IPS-NIHi11 (cell line): Measurements from ENCODE around the gene DMXL1.
"Not testable (repeated sequence)": the region's sequence is repeated elsewhere in the genome, so short reads cannot be mapped to it uniquely, and the experiment has no call there.

Source experiments
- DNase-seq: peaks from one replicate; pipeline ENCODE4 v3.0.0; 2012; ENCODE audit warnings: mixed read lengths, low spot score

DMXL1 gene

GRCh38 chr5:119063579-119064379 lies 7.1 kb upstream of the DMXL1 start:
- DNase-seq = no peak

GRCh38 chr5:119067450-119067849 lies 3.4 kb upstream of the DMXL1 start:
- no peak for DNase-seq

- peak; percentile 58 for DNase-seq
These were observed 384 bp upstream of the DMXL1 start for GRCh38 chr5:119070578-119070827.

- DNase-seq = no peak
These were observed 691 bp downstream of the DMXL1 start for GRCh38 chr5:119071561-119071995.

GRCh38 chr5:119072496-119072895 lies 1.6 kb downstream of the DMXL1 start:
- no peak for DNase-seq

- not testable (repeated sequence) for DNase-seq
These were observed 3.0 kb downstream of the DMXL1 start for GRCh38 chr5:119073746-119074337.

- DNase-seq = no peak
These were observed 3.5 kb downstream of the DMXL1 start for GRCh38 chr5:119074419-119074818.

- not testable (repeated sequence) for DNase-seq
These were observed 4.4 kb downstream of the DMXL1 start for GRCh38 chr5:119075269-119075668.

- DNase-seq = no peak
These were observed 5.2 kb downstream of the DMXL1 start for GRCh38 chr5:119076080-119076479.

GRCh38 chr5:119077444-119077843 lies 6.6 kb downstream of the DMXL1 start:
- DNase-seq = no peak

GRCh38 chr5:119078071-119078846 lies 7.4 kb downstream of the DMXL1 start:
- DNase-seq = no peak

GRCh38 chr5:119078861-119079260 lies 8.0 kb downstream of the DMXL1 start:
- DNase-seq = no peak

- DNase-seq = peak; percentile 66
These were observed 8.5 kb downstream of the DMXL1 start for GRCh38 chr5:119079318-119079921.

- no peak for DNase-seq
These were observed 10.0 kb downstream of the DMXL1 start for GRCh38 chr5:119080936-119081335.

- no peak for DNase-seq
These were observed 11.8 kb downstream of the DMXL1 start for GRCh38 chr5:119082691-119083090.

- DNase-seq = no peak
These were observed 12.8 kb downstream of the DMXL1 start for GRCh38 chr5:119083679-119084078.

GRCh38 chr5:119088438-119088837 lies 17.6 kb downstream of the DMXL1 start:
- no peak for DNase-seq

GRCh38 chr5:119095611-119096010 lies 24.7 kb downstream of the DMXL1 start:
- DNase-seq = no peak

- DNase-seq = peak; percentile 13
These were observed 35.1 kb downstream of the DMXL1 start for GRCh38 chr5:119105971-119106370.

GRCh38 chr5:119112151-119112550 lies 41.3 kb downstream of the DMXL1 start:
- DNase-seq = no peak

- DNase-seq = no peak
These were observed 46.4 kb downstream of the DMXL1 start for GRCh38 chr5:119117237-119117636.

- no peak for DNase-seq
These were observed 47.1 kb downstream of the DMXL1 start for GRCh38 chr5:119118000-119118399.

- no peak for DNase-seq
These were observed 50.0 kb downstream of the DMXL1 start for GRCh38 chr5:119120893-119121292.
